Measurements from ENCODE around the gene RHBDD3.

DNA sequence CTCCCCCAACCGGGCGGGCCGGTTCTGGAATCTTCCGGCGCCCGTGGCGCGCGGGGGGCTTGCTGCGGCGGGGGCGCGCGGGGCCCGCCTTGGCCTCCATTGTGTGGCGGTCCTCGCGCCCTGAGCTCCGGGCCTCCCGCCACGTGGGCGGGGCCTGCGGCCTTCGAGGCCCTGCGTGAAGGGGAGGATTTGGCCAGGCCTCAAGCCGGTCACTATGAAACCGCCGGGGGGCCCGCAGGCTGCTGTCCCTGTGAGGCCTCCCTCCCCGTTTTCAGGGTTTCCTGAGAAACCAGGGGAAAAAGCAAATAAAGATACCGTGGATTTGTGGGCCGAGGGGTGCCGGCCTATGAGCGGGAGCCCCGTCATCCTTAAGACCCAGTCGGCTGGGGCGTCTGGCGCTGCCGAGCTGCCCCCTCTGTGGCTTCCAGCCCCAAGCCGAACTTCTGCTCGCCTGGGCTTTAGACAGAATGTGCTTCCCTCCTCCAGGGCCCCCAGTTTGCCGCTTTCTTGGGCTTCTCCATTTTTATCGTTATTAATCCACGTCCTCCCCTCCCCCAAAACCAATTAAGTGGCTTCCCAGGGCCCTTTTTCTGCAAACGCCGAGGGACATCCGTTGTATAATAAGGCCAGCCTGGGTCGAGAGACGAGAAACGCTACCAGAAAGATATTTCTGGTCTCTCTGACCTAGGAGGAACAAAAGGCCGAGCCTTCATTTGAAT lies 889 bp upstream of the RHBDD3 start:
- TF ChIP-seq, protein P1, sequence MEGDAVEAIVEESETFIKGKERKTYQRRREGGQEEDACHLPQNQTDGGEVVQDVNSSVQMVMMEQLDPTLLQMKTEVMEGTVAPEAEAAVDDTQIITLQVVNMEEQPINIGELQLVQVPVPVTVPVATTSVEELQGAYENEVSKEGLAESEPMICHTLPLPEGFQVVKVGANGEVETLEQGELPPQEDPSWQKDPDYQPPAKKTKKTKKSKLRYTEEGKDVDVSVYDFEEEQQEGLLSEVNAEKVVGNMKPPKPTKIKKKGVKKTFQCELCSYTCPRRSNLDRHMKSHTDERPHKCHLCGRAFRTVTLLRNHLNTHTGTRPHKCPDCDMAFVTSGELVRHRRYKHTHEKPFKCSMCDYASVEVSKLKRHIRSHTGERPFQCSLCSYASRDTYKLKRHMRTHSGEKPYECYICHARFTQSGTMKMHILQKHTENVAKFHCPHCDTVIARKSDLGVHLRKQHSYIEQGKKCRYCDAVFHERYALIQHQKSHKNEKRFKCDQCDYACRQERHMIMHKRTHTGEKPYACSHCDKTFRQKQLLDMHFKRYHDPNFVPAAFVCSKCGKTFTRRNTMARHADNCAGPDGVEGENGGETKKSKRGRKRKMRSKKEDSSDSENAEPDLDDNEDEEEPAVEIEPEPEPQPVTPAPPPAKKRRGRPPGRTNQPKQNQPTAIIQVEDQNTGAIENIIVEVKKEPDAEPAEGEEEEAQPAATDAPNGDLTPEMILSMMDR (IDR thresholded peaks at IDR 0.05; ENCODE audit: low read depth, low read length): no peak
- TF ChIP-seq EZH2phosphoT487 (IDR thresholded peaks at IDR 0.05; ENCODE audit: low read depth): no peak
